ENCODE results near the gene SLAIN1.
"Not testable (repeated sequence)": the region's sequence is repeated elsewhere in the genome, so short reads cannot be mapped to it uniquely, and the experiment has no call there.

SLAIN1 gene

DNA sequence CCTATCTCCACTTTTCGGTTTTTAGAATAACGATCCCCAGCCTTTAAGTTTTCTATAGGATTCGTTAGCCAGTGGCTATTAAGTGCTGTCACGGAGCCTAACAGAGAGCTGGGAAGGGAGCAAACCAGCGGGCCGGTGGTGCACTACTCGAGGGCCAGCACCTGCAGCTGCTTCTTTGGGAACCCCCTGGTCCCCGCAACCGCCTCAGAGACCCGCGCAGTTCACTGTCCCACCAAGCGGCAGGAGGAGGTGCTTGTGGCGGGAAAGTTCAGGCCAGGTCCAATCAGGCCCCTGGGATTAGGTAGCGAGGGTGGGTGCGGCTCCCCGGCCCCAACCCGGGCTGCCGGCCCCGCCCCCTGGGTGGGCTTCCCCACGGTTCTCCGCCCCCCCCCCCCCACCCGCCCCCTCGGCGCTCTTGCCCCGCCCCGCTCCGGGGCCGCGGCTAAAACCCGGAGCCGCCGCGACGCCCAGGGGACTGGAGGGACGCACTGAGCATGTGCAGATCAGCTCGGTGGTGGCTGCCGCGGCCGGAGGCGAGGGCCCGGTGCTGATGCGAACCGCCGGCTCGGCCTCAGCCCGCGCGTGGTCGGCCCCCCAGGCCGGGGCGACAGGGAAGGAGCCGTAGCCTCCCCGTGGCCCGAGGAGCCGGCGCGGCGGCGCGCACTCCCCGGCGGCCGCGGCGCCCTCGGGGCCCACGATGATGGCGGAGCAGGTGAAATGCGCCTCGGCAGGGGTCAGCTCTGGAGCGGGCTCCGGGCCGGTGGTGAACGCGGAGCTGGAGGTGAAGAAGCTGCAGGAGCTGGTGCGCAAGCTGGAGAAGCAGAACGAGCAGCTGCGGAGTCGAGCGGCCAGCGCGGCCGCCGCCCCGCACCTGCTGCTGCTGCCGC is at the start of gene SLAIN1:
Gene SLAIN1 (plus strand): TSS at position 471 of the 887 bp plus-strand sequence. CDS start 227 bp downstream, at position 698.
- no peak for DNase-seq (ENCODE audit: low read depth, low spot score)
- H3K27ac ChIP-seq, result no peak within 1 kb of the TSS

DNA sequence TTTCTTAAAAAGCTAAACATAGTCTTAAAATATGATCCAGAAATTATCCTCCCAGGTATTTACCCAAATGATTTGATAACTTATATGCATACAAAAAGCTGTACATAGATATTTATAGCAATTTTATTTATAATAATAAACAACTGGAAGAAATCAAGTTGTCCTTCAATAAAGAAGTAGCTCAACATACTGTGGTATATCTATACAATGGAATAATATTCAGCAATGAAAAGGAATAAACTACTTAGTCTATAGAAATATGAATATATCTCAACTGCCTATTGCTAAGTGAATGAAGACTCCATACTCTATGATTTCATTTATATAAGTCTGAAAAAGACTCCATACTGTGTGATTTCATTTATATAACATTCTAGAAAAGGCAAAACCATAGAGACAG is 47.1 kb upstream of the SLAIN1 start:
- no peak overlapping the region for H3K27ac ChIP-seq

DNA sequence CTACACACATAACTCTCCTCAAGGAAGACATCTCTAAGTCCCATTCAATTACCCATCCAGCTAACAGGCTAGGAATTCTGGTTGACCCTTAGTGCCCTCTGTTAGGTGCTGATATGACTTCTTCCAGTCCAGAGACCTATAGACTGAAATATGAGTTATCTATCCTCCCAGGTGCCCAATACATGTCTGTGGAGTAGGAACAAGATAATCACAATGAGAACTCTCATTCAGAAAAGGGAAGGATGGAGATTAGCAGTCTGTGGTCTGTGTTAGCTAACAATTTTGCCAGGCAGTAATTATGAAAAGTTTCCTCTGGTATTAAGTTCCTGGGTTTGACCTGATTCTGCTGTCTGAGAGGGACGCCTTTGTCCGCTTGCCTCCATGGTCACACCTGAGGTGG is 44.2 kb upstream of the SLAIN1 start:
- DNase-seq (ENCODE audit: low read depth, low spot score), result no peak
- no peak overlapping the region for H3K27ac ChIP-seq

More for the DNA sequence above, 47.1 kb upstream of the SLAIN1 start:
- no peak for DNase-seq (ENCODE audit: low read depth, low spot score)

DNA sequence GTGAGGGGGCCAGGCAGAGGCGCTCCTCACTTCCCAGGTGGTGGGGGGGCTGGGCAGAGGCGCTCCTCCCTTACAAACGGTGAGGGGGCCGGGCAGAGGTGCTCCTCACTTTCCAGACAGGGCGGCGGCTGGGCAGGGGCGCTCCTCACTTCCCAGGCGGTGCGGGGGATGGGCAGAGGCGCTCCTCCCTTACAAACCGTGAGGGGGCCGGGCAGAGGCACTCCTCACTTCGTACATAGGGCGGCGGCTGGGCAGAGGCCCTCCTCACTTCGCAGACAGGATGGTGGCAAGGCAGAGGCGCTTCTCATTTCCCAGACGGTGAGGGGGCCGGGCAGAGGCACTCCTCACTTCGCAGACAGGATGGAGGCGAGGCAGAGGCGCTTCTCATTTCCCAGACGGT is 37.5 kb upstream of the SLAIN1 start:
- H3K27ac ChIP-seq; DNase-seq (ENCODE audit: low read depth, low spot score): not testable (repeated sequence)

DNA sequence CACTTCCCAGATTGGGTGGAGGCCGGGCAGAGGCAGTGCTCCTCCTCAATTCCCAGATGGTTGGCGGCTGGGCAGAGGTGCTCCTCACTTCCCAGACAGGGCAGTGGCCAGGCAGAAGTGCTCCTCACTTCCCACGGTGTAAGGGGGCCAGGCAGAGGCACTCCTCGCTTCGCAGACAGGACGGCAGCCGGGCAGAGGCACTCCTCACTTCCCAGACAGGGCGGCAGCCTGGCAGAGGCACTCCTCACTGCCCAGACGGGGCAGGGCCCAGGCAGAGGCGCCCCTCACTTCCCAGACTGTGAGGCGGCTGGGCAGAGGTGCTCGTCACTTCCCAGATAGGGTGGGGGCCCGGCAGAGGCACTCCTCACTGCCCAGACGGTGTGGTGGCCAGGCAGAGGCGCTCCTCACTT is 36.6 kb upstream of the SLAIN1 start:
- no peak for DNase-seq (ENCODE audit: low read depth, low spot score)
- H3K27ac ChIP-seq, result no peak overlapping the region

DNA sequence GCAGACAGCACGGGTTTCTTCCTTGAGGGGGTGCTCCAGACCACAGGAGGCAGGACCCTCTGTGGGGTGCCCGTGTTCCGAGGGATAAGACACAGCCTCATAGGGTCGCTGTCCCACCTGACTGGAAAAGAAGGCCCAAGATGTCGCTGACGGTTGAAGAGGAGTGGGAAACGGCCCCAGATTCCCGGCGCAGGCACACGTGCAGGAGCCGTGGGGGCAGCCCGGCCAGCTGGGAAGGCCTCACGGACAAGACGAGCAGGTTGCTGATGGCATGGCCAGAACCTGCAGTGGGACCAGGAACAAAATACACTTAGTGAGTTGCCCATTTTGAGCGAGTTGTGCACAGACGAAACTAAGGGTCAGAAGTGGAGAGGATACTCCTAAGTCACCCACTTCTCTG is 35.2 kb upstream of the SLAIN1 start:
- DNase-seq (ENCODE audit: low read depth, low spot score); H3K27ac ChIP-seq: not testable (repeated sequence)

DNA sequence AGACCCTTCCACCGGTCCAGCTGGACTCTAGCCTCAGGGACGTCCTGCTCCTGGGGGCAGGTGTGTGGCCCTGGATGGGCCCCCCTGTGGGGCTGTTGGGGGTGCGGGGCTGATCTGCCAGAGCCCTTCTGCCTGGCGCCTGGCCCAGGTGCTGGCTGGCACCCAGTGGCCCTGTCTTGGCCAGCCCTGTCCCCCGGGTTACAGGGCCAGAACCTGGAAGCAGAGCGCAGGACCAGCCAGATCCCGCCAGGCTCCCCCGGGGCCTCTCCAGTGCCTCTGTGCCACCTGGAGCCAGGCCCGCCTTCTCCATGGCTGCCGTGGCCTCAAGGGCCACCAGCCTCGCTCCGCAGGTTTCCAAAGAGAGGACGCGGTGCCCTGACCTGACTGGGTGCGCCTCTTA is 34.7 kb upstream of the SLAIN1 start:
- H3K27ac ChIP-seq; DNase-seq (ENCODE audit: low read depth, low spot score): not testable (repeated sequence)

DNA sequence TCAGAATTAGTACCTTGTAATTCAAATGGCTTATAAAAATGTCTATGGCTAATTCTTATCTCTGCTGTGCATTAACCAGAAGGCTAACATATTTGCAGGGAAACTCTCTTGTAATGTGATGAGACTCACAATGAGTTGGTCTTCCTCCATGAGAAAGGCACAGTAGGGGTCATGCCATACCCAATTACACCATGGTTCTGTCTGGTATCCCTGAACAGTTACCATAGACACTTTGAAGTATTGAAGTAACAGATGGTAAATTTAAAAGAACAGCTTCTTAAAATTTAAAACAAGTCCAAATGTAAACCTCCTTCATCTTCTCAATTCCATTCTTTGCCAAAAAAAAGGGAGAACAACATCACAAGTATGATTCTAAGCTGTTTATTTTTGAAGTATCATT is 22.6 kb upstream of the SLAIN1 start:
- no peak for DNase-seq (ENCODE audit: low read depth, low spot score)
- no peak overlapping the region for H3K27ac ChIP-seq

DNA sequence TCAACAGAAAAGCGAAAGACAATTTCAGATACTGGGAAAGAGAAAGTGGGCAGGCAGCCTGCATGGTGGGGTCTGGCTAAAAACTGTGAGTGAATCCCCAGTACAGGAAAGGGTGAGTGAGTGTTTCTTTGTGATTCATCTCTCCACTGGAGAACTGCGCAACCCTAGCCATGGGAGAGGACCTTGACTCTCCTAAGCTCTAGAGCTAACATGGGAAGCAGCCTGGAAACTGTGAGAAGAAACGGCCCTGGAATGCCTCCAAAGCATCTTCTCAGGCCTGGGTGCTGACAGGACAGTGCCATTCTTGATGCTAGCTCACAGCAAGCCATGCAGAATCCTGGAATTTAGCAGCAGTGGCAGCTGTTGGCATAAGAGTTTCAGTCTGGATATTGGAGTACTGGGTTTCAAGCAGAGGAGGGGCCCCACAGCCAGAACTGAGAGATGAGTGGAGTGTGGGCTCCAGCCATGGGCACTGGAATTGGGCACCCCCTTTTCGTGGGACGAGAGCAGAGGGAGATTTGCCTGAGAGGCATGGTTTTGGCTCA is 18.7 kb upstream of the SLAIN1 start:
- DNase-seq (ENCODE audit: low read depth, low spot score), result no peak

DNA sequence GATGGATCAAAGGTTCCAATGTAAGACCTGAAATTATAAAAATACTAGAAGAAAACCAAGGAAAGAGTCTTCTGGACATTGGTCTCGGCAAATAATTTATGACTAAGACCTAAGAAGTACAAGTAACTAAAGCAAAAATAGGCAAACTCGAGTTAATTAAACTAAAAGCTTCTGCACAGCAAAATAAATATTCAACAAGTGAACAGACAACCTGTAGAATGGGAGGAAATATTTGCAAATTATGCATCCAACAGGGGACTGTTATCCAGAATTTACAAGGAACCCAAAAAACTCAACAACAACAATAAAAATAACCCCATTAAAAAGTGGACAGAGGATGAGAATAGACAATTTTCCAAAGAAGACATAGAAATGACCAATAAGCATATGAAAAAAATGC is 9.7 kb upstream of the SLAIN1 start:
- DNase-seq (ENCODE audit: low read depth, low spot score), result no peak
- H3K27ac ChIP-seq, result no peak overlapping the region

More for the DNA sequence above, 18.7 kb upstream of the SLAIN1 start:
- no peak overlapping the region for H3K27ac ChIP-seq

DNA sequence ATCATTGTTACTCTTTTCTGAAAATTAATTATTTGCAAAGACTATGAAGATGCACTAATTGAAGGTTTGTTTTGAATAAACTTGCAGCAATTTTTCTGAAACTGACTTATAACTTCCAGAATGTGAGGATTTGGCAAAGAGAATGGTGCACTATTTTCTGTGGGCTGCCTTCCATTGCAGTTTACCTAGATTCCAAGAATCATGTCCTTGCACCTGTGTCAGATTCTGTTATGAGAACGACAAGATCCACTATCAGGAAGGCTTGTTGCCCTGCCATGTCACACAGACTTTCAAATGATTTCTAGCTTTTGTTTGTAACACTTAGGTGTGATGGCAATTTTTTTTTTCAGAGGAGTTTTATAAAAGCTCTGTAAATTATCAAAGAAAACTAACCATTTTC is 5.6 kb upstream of the SLAIN1 start:
- H3K27ac ChIP-seq, result no peak overlapping the region
- no peak for DNase-seq (ENCODE audit: low read depth, low spot score)

DNA sequence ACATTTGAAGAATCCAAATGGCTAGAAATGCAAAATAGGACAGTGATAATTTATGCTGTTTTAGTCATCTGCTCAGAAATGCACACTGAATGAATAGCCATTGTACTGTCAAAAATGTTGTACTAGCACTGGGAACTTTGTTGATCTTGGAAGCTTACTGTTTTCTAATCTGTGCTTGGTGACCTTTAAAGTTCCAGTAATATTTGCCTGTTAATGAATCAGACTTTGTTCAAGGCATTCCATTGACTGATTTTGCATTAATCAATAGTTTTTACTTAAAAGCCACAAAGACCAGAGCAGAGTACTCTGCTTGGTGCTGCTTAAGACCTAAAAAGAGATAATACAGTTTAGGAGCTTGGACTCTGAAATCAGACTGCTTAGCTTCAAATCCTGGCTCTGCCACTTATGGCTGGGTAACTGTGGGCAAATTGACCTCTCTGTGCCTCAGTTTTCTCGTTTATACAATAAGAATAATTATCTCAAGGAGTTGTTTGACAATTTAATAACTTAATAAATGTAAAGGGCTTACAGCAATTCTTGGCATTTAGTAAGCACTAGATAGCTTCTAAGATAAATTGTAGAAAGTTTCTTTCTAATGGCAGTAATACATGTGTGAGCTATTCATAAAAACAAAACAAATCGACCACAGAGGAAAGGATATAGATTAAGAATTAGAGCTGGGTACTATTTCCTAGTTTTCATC is 4.6 kb upstream of the SLAIN1 start:
- no peak for DNase-seq (ENCODE audit: low read depth, low spot score)
- H3K27ac ChIP-seq, result no peak overlapping the region

DNA sequence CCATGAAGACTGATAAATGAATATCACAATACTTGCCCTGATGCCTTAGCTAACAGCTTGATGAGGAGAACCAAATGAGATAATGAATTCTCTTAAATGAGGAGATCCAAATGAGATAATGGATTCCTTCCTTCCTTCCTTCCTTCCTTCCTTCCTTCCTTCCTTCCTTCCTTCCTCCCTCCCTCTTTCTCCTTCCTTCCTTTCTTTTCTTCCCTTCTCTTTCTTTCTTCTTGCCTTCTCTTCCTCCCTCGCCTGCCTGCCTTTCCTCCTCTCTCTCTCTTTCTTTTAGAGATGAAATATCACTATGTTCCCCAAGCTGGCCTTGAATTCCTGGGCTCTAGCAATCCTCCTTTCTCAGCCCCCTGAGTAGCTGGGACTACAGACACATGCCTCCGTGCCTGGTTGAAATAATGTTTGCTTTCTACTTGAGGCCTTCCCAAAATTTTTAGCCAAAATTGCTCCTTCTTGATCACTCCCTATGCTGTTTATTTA is 4.0 kb upstream of the SLAIN1 start:
- H3K27ac ChIP-seq, result no peak overlapping the region
- no peak for DNase-seq (ENCODE audit: low read depth, low spot score)

DNA sequence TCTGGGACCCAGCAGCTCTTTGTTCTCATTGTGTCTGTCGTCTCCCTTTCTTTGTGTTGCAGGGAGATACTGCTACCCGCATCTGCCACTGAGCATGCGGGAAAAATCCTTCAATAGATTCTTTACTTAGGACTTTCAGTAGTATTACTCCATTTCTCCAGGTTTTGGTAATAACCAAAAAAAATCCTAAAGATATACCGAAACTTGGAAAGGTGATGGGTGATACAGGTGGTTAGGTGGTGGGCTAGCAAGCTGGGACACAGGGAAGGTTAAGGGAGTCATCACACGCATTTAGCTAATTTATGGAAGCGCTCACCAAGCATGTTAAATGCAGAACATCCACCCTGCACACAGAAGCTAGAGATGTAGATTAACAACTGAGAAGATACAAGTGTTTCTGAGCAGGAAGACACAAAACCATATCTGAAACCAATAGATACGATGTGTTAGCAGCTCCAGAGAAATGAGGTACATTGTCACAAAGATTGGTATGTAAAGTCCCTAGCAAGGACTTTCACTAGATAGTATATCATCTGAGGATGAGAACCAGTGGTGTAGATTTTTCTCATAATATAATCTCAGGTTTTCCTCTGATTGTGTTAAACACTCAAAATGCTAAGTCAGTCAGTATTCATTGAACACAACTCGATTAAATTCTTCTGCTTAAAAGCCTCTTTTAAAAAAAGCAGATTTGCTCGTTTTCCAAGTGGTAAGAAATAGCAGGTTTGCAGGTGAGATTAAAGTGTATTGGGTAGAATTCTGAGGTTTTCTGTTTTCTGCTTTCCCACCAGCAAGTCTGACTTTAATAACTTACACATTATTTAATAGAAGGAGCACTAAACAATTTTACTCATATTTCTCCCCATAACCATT is 1.2 kb upstream of the SLAIN1 start:
- DNase-seq (ENCODE audit: low read depth, low spot score), result no peak
- no peak overlapping the region for H3K27ac ChIP-seq

DNA sequence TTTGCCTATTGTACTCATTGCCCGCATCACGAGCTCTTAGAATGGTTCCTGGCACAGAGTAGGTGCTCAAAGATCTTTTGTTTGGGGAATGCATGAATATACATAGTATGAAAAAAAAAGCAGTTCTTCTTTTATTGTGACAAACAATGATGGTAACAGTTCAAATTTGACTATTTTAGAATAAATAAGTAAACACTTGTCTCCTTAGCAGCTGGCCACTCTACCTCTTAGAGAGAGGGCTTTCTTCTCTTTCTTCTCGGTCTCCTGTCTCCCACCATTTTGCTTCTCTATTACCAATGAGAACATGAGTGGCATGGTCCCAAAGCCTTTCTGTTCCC is 639 bp upstream of the SLAIN1 start:
- H3K27ac ChIP-seq, result no peak overlapping the region
- DNase-seq (ENCODE audit: low read depth, low spot score), result no peak

DNA sequence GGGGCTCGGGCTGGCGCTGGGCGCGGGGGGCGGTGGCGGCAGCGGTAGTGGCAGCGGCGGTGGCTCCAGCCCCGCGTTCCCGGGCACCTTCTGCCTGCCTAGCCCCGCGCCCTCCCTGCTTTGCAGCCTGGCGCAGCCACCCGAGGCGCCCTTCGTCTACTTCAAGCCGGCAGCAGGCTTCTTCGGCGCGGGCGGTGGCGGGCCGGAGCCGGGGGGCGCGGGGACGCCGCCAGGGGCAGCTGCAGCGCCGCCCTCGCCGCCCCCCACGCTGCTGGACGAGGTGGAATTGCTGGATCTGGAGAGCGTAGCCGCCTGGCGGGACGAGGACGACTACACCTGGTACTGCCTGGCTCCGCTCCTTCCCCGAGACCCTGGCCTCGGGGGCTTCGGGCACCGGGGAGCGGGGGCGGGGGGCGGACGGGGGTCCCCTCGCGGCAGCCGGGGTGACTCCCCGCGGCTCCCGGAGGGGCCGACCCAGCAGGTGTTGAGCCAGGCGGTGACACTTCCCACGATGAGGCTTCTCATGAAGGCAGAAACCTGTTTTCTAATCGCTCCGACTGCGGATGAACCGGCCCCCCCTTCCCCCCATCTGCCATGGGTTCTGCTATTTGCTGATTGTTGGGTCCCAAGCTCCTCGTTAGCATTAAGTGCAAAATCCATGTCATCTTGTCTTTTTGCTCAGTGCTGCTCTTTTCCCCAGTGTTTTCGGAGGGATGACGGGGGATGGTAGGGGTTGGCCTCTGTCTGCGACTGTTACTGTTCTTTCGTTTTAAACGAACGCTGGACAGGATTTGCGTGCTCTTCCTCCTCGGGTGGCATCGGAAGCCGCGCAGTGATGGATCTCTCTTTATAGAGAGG is 943 bp downstream of the SLAIN1 start:
- H3K27ac ChIP-seq, result no peak overlapping the region
- no peak for DNase-seq (ENCODE audit: low read depth, low spot score)

DNA sequence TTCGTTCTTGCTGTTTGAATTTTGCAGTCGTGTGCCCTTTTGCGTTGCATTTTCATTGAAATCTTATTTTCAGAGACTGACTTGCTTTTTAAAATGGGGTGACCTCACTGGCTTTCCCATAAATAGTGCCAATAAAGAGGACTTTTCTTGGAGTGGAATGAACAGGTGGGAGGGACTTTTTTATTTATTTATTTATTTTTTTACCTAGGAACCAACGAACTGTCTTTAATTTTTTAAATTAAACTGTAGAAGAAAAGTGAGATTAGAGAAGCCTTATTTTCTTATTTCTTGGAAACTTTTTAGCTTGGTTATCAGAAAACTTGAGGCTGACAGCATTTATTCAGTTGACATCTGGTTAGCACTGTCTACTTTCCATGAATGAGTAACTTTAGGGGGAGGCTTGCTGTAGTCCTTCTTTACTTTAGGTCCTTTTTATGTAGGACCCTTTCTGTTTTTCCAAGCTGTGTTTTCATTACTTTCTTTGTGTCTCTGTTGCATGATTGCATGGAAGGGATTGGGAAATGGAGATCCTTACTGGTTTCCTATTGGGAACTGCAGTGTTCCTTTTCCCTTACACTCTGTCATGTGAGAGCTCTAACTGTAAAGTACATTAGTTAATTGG is 1.7 kb downstream of the SLAIN1 start:
- no peak overlapping the region for H3K27ac ChIP-seq
- no peak for DNase-seq (ENCODE audit: low read depth, low spot score)

DNA sequence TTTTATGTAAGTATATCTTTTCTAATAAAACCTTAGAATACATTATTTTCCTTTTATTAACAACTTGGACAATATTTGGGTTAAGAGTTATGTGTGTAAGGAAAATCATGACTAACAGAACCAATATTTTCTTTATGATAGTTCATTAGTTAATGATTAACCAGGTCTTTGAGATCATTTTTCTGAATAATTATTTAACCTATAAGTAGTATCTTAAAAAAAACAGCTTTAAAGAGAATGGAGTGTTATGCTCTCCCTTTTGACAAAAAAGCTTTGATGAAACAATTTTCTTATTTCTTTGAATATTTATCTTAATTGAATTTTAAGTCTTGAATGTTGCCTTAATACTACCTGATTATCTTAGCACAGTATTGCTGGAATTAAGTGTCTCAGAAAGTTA is 3.8 kb downstream of the SLAIN1 start:
- DNase-seq (ENCODE audit: low read depth, low spot score), result no peak
- H3K27ac ChIP-seq, result no peak overlapping the region

DNA sequence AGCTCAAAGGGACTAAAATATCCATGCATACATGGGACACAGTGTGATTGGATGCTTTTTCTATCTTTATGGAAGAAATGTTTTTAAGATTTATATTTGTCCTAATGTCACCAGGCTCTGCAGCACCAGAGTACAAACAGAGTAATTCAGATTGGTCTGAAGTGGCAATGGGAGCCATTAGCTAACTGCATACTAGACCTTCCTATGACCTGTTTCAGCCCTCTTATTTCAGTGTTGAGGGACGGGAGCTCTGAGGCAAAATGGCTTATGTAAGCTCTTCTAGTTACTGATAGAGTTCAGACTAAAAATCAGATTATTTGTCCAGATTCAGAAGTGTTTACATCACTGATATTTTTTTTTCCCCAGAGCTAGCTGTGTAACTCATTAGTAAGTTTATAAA is 4.9 kb downstream of the SLAIN1 start:
- DNase-seq (ENCODE audit: low read depth, low spot score), result no peak
- no peak overlapping the region for H3K27ac ChIP-seq

Data from epithelial cell of prostate (primary cell).